NCI-H82 treated with DMSO at 0.1 percent for 48 hours (cell line): ENCODE data around the gene SMIM23.
"Not testable (repeated sequence)": the region's sequence is repeated elsewhere in the genome, so short reads cannot be mapped to it uniquely, and the experiment has no call there.

Experiments
- DNase-seq: peaks from one replicate; lab custom pipeline; 2025; ENCODE audit not compliant: unreplicated experiment; lab: John Stamatoyannopoulos, UW

SMIM23 gene

GRCh38 chr5:171771856-171772255 lies 13.8 kb upstream of the SMIM23 start:
- no peak for DNase-seq

GRCh38 chr5:171773106-171773505 lies 12.5 kb upstream of the SMIM23 start:
- DNase-seq = peak; percentile 28

DNA sequence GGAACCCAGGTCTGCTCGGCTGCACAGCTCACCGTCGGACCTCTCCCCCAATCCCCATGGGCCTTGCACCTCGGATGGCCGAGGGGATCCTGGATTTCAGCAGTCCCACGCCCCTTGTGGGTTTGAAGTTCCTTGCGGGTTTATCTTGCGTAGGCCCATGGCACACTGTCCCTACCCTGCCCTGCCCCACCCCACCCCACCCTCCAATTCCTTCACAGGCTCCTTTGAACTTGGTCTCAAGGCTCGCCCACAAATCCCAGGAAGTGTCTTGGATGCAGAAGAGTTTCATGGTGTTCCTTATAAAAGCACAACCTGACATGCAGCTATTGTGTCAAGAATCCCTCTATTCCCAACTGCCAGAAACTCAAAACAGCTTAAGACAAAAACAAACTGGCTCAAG lies 11.2 kb upstream of the SMIM23 start:
- DNase-seq = no peak

DNA sequence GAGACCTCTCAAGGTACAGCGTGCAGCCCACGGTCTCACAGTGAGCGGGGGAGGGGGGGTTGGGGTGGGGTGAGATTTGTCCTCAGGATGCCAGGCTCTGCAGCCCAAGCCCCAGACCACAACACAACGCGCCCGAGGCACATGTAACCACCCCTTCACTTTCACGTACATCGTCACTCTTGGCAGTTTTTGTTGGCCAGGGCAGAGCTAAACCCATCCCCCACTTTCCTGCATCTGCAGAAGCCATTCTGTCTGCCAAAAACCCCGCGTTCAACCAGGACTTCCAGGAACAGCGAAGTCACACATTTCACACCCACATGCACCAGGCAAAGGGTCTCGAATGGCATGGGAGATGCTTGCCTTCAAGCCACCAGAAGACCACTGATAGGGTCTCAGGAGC lies 9.4 kb upstream of the SMIM23 start:
- DNase-seq = no peak

- no peak for DNase-seq
Observed at GRCh38 chr5:171776770-171777759, 8.6 kb upstream of the SMIM23 start.

DNA sequence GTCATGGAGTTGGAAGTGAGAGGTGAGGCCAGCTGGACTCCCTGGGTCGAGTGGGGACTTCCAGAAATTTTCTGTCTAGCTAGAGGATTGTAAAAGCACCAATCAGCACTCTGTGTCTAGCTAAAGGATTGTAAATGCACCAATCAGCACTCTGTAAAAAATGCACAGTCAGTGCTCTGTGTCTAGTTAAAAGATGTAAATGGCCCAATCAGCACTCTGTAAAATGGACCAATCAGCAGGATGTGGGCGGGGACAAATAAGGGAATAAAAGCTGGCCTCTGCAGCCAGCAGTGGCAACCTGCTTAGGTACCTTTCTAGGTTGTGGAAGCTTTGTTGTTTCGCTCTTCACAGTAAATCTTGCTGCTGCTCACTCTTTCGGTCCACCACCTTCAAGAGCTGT lies 3.9 kb upstream of the SMIM23 start:
- not testable (repeated sequence) for DNase-seq

GRCh38 chr5:171782332-171782966 lies 3.2 kb upstream of the SMIM23 start:
- DNase-seq = no peak

- DNase-seq = no peak
Observed at GRCh38 chr5:171783051-171783450, 2.6 kb upstream of the SMIM23 start.

DNA sequence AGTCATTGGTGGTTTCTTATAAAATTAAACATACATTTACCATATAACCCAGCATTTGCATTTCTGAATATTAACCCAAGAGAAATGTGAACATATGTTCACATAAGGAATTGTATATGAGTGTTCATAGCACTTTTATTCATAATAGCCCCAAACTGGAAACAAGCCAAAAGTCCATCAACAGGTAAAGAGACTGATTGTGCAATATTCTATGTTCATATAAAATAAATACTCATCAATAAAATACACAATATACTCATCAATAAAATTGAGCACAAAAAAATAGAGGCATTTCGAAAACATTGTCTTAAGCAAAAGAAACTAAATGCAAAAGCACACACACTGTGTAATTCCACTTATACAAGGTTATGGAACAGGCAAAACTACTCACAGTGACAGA lies 3.7 kb downstream of the SMIM23 start:
- no peak for DNase-seq

DNA sequence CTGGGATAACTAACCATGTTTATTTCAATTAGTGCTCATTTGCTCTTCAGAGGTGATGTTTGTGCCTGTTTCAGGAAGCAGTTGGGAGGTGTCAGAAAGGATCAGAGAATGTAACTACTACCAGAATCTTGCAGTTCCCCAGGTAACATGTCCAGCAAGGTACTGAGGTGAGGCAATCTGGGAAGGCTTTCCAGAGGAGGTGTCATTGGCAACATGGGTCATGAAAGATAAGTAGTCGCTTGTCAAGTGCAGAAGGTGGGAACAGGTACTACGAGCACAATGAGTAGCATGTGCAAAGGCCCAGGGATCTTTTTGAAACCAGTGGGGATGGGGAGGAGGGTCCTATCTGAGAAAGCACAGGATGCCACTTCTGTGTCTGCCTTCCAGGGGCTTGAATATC lies 4.8 kb downstream of the SMIM23 start:
- DNase-seq = no peak

GRCh38 chr5:171794470-171794960 lies 8.9 kb downstream of the SMIM23 start:
- no peak for DNase-seq

GRCh38 chr5:171795381-171795780 lies 9.8 kb downstream of the SMIM23 start:
- DNase-seq = no peak

DNA sequence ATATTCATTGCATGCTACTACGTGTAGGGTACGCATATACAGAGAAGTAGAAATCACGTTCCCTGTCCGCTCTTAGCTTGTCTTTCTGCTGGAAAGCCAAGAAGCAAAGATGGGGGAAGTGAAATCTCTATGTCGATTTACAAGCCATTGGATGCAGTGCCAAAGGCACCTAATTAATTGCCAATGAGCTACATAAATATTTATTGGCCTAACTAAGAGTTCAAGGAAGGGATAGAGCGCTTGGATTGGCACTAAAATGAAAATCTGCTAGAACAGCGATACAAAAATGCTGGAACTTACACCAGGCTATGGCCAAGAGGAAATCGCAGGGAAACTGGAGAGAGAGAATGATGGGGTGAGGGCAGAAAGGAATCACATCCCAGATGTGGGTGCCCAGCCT lies 10.8 kb downstream of the SMIM23 start:
- DNase-seq = no peak

DNA sequence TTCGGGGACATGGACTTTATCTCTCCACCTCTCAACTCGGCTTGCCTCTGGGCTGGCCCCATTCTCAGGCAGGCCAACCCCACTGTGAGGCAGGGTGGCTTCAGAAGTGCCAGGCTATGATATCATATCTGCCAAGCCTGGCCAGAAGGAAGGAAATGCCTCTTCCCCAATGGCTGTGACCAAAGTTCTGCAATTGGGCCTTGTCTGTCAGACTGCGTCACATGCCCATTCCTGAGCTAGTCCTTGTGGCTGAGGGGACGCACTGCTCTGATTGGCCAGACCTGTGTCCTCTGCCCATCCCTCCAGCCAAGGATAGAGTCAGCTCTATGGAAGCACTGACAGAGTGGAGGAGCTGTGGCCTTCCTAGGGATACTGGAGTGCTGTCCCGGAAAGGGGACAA lies 11.9 kb downstream of the SMIM23 start:
- no peak for DNase-seq

- no peak for DNase-seq
Observed at GRCh38 chr5:171798418-171798817, 12.8 kb downstream of the SMIM23 start.

DNA sequence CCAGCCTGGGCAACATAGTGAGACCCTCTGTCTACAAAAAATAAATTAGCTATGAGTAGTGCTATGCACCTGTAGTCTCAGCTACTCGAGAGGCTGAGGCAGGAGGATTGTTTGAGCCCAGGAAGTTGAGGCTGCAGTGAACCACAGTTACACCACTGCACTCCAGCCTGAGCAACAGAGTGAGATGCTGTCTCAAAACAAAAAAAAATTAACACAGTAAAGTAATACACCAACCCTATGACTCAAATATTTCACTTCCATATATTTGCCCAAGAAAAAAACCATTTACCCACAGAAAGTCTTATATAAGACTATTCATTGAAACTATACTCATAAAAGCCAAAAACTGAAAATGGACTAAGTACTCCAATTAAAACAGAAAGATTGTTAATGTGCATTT lies 16.2 kb downstream of the SMIM23 start:
- DNase-seq = no peak

DNA sequence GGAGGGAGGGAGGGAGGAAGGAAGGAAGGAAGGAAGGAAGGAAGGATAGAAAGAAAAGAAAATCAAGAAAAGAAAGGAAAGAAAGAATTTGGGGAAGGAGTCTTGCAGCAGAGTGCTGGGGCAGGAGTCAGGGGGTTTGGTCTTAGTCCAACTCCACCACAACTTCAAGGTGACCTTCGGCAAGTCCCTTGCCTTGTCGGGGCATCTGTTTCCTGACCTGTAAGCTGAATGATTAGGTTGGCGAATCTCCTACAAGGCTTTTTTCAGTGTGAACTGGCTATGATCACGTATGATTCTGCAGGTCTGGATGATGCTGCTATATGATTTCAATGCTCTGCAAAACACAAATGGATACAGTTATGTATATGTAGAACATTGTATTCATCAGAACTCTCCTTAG lies 20.1 kb downstream of the SMIM23 start:
- DNase-seq = no peak

- no peak for DNase-seq
Observed at GRCh38 chr5:171806976-171807747, 21.5 kb downstream of the SMIM23 start.

- no peak for DNase-seq
Observed at GRCh38 chr5:171808453-171808852, 22.8 kb downstream of the SMIM23 start.

- no peak for DNase-seq
Observed at GRCh38 chr5:171808951-171809350, 23.3 kb downstream of the SMIM23 start.

- DNase-seq = no peak
Observed at GRCh38 chr5:171810227-171810626, 24.6 kb downstream of the SMIM23 start.
